Endothelial cell of umbilical vein (primary cell): ENCODE data around the gene ZC3H13. TPM values are rescaled to one million over a fixed set of nuclear protein-coding genes. Genes with fewer than 3 reads are reported as not detected.

ENCODE experiments used
- BruUV-seq: library from RNA; stranded (reverse); fragments of 400-500 nt; replicated peaks from 2 replicates; lab custom pipeline; 2021; lab: Mats Ljungman, UMichigan
- CTCF ChIA-PET: fragments of 300-600, 350-600 bp; sonication (Branson Sonifier 250); formaldehyde crosslinking; loops from one replicate; lab custom pipeline; 2021; ENCODE audit warnings: antibody characterized with exemption, inconsistent platforms; lab: Charles Lee
- POLR2A ChIA-PET: fragments of 300-600, 350-600 bp; sonication (Branson Sonifier 250); formaldehyde crosslinking; loops from one replicate; lab custom pipeline; 2021; ENCODE audit warnings: antibody characterized with exemption, inconsistent platforms; lab: Charles Lee
- DNase-seq: peaks from one replicate; pipeline ENCODE4 v3.0.0-alpha.2; 2011; ENCODE audit warnings: low read depth, low spot score
- FAIRE-seq: peaks from 2 replicates; lab custom pipeline; 2011; peaks lifted over from hg19 to GRCh38; lab: Jason Lieb, UNC
- H2AFZ ChIP-seq: 2 replicates; pipeline ENCODE4 v1.6.0; 2012; ENCODE audit warnings: low read depth, low read length, control low read depth, inconsistent platforms
- H3K27ac ChIP-seq: 2 replicates; pipeline ENCODE4 v1.5.1; 2011; ENCODE audit warnings: low read depth, mild to moderate bottlenecking, control low read depth, low read length, moderate library complexity; ENCODE audit not compliant: insufficient read depth
- H3K27me3 ChIP-seq, 2 experiments: 2 replicates each; pipeline versions ENCODE4 v1.6.0 to v1.6.1; 2011; ENCODE audit warnings: low read length in 2 of 2, mixed read lengths in 1 of 2; ENCODE audit not compliant: control insufficient read depth in 2 of 2, insufficient read depth in 2 of 2
- H3K36me3 ChIP-seq, 2 experiments: 2 replicates in 1 of 2; 3 replicates in 1 of 2; pipeline ENCODE4 v1.5.1; 2011; ENCODE audit warnings: low read length in 2 of 2, mild to moderate bottlenecking in 1 of 2, moderate library complexity in 1 of 2; ENCODE audit not compliant: control insufficient read depth in 2 of 2, insufficient read depth in 2 of 2; ENCODE audit errors: extremely low read depth in 1 of 2
- H3K4me1 ChIP-seq: 3 replicates; pipeline ENCODE4 v1.5.1; 2011; ENCODE audit warnings: mild to moderate bottlenecking, low read length; ENCODE audit not compliant: control insufficient read depth, insufficient read depth; ENCODE audit errors: extremely low read depth
- H3K4me2 ChIP-seq: 2 replicates; pipeline ENCODE4 v1.6.1; 2011; ENCODE audit warnings: low read length, control low read depth, mixed read lengths; ENCODE audit not compliant: insufficient read depth
- H3K4me3 ChIP-seq, 3 experiments: fragments of 200-600 bp in 1 of 3; sonication (generic), shearing (Covaris generic) in 1 of 3; replicated peaks in 1 of 3; 2 replicates each; pipeline ENCODE4 v1.5.1; 2011 to 2016; ENCODE audit warnings: control low read depth in 3 of 3, low read length in 3 of 3, mild to moderate bottlenecking in 2 of 3, inconsistent platforms in 1 of 3, low read depth in 1 of 3, moderate library complexity in 1 of 3; ENCODE audit not compliant: insufficient read depth in 1 of 3
- H3K79me2 ChIP-seq: 2 replicates; pipeline ENCODE4 v1.6.0; 2012; ENCODE audit warnings: low read length, inconsistent platforms; ENCODE audit not compliant: control insufficient read depth, insufficient read depth
- H3K9ac ChIP-seq: replicated peaks from 2 replicates; pipeline ENCODE3; 2011; ENCODE audit warnings: low read length, control low read depth; ENCODE audit not compliant: insufficient read depth; ENCODE audit errors: extremely low read depth
- H3K9me1 ChIP-seq: replicated peaks from 3 replicates; pipeline ENCODE4 v1.6.0; 2011; ENCODE audit warnings: mild to moderate bottlenecking, low read length; ENCODE audit not compliant: control insufficient read depth, insufficient read depth; ENCODE audit errors: extremely low read depth
- H3K9me3 ChIP-seq: replicated peaks from 2 replicates; pipeline ENCODE4 v1.5.1; 2012; ENCODE audit warnings: low read length, inconsistent platforms; ENCODE audit not compliant: control insufficient read depth, insufficient read depth
- H4K20me1 ChIP-seq: replicated peaks from 2 replicates; pipeline ENCODE3; 2011; ENCODE audit warnings: mild to moderate bottlenecking, low read length; ENCODE audit not compliant: control insufficient read depth, insufficient read depth; ENCODE audit errors: extremely low read depth
- CTCF ChIP-seq, 2 donors: IDR thresholded peaks; 1 replicate in 1 of 2; 2 replicates in 1 of 2; pipeline ENCODE4 v1.5.1; 2011; ENCODE audit warnings: low read length in 2 of 2, mild to moderate bottlenecking in 2 of 2, moderate library complexity in 2 of 2, control low read depth in 1 of 2, inconsistent platforms in 1 of 2, low read depth in 1 of 2; ENCODE audit not compliant: insufficient read depth in 1 of 2; ENCODE audit errors: extremely low read depth in 1 of 2
- EZH2 ChIP-seq: IDR thresholded peaks from 2 replicates; pipeline ENCODE4 v1.6.1; 2012; ENCODE audit warnings: borderline replicate concordance, low read depth, mild to moderate bottlenecking, moderate library complexity, low read length, inconsistent platforms; ENCODE audit not compliant: severe bottlenecking
- FOS ChIP-seq: IDR thresholded peaks from 2 replicates; pipeline ENCODE4 v1.6.1; 2011; ENCODE audit warnings: mild to moderate bottlenecking, low read length, moderate library complexity, borderline replicate concordance; ENCODE audit not compliant: insufficient read depth
- GATA2 ChIP-seq: IDR thresholded peaks from 2 replicates; pipeline ENCODE4 v1.7.0; 2011; ENCODE audit warnings: low read depth, mild to moderate bottlenecking, moderate library complexity, mixed read lengths, low read length; ENCODE audit not compliant: insufficient read length, insufficient read depth
- MAX ChIP-seq: IDR thresholded peaks from 2 replicates; pipeline ENCODE4 v1.6.1; 2011; ENCODE audit not compliant: insufficient read depth, insufficient read length
- POLR2A ChIP-seq: IDR thresholded peaks from 2 replicates; pipeline ENCODE4 v1.6.1; 2012; ENCODE audit warnings: low read depth, mild to moderate bottlenecking, control low read depth, low read length
- POLR2AphosphoS5 ChIP-seq: IDR thresholded peaks from 2 replicates; pipeline ENCODE4 v1.6.1; 2012; ENCODE audit warnings: low read depth, mild to moderate bottlenecking, control low read depth, low read length, moderate library complexity; ENCODE audit not compliant: insufficient read depth
- dilution Hi-C: fragments of 300-500 bp; cut with MboI; formaldehyde crosslinking; loops from one replicate; pipeline ENCODE4 v1.15.0; 2019; ENCODE audit warnings: low sequenced_read_pairs; ENCODE audit not compliant: extremely low pct_ligation_motif_present
- intact Hi-C: fragments of 100-400 bp; cut with micrococcal nuclease; formaldehyde crosslinking; loops from one replicate; pipeline ENCODE4 v1.10.0; 2022
- polyA plus RNA-seq, 4 experiments: library from polyadenylated mRNA; depleted of rRNA in 3 of 4; stranded (reverse) in 3 of 4; unstranded in 1 of 4; fragments of >200 nt; gene quantifications; 2 replicates each; pipeline versions ENCODE4 v1.2.1 to v1.2.3, GENCODE V29; 2011 to 2012; ENCODE audit warnings: missing spikeins in 1 of 4
- total RNA-seq: library from RNA; stranded (reverse); gene quantifications from 2 replicates; pipeline ENCODE4 v1.2.3, GENCODE V29; 2021

The ZC3H13 gene
- total and polyA plus RNA-seq, 2 donors (not counting 3 experiments of a cell fraction or from before 2014, with no cell fraction given) = 3.8 to 36.6 TPM

GRCh38 chr13:46057256-46058015 lies 4.9 kb upstream of the ZC3H13 start:
- H3K9me1 ChIP-seq = no peaks in the 10 kb centered on the region
- H3K27ac ChIP-seq = no peak overlapping the region
- no peak overlapping the region for H3K9ac ChIP-seq
- H2AFZ ChIP-seq = no peak overlapping the region
- no peaks in the 10 kb centered on the region for H4K20me1 ChIP-seq
- H3K4me3 ChIP-seq = no peak overlapping the region
- BruUV-seq = no TSS peak
- H3K27me3 ChIP-seq = no peaks in the 10 kb centered on the region
- ChIA-PET POLR2A (no interaction called here), CTCF (interaction anchor here (1.1 kb wide), 1 partner anchor 61 kb away, joined by 3 read pairs; no protein-coding TSS in a partner anchor)
- no peaks in the 10 kb centered on the region for H3K79me2 ChIP-seq
- intact Hi-C loops = no loop called here
- H3K4me2 ChIP-seq = no peak overlapping the region
- no peaks in the 10 kb centered on the region for H3K9me3 ChIP-seq
- no peak for FAIRE-seq
- TF ChIP-seq POLR2AphosphoS5 = no peak
- TF ChIP-seq FOS = no peak
- TF ChIP-seq MAX = no peak
- TF ChIP-seq GATA2 = no peak
- TF ChIP-seq POLR2A = no peak
- TF ChIP-seq CTCF (IDR thresholded peaks at IDR 0.05; ENCODE audit: extremely low read depth in 1 of 2, insufficient read depth in 1 of 2, low read depth in 1 of 2, low read length in 2 of 2) = no peak
- no peak for TF ChIP-seq EZH2
- dilution Hi-C loops = no loop called here
- DNase-seq = no peak
- H3K4me1 ChIP-seq = peaks cover 11% of the 10 kb centered on the region
- no peaks in the 10 kb centered on the region for H3K36me3 ChIP-seq
